Panc1 (cell line): ENCODE results near the gene NPAS1. TPM values are rescaled to one million over a fixed set of nuclear protein-coding genes. Genes with fewer than 3 reads are reported as not detected.
A peak's percentile ranks its signal among the peaks of the same experiment; 100 is the strongest.

ENCODE experiments used
- ATAC-seq: fragments of 200-7000 bp; cut with Tn5 transposase; 2 replicates; pipeline ENCODE4 v1.9.1; 2020; ENCODE audit warnings: mild to moderate bottlenecking, moderate library complexity
- BruUV-seq: library from RNA; stranded (reverse); fragments of 400-500 nt; replicated peaks from 2 replicates; lab custom pipeline; 2021; lab: Mats Ljungman, UMichigan
- CTCF ChIA-PET: fragments of 300-600 bp; sonication (Branson Sonifier 250); formaldehyde crosslinking; loops from one replicate; lab custom pipeline; 2022; ENCODE audit warnings: antibody characterized with exemption; lab: Charles Lee
- POLR2A ChIA-PET: fragments of 300-600 bp; sonication (Branson Sonifier 250); formaldehyde crosslinking; loops from one replicate; lab custom pipeline; 2022; ENCODE audit warnings: antibody characterized with exemption; lab: Charles Lee
- DNase-seq: peaks from one replicate; pipeline ENCODE4 v3.0.0-alpha.2; 2010; ENCODE audit warnings: low read depth, low spot score
- H3K27ac ChIP-seq: 2 replicates; pipeline ENCODE4 v1.5.1; 2011; ENCODE audit warnings: mild to moderate bottlenecking, low read length, inconsistent platforms
- H3K27me3 ChIP-seq: fragments of 200-500 bp; sonication (Bioruptor generic); 2 replicates; pipeline ENCODE4 v1.6.0; 2014; ENCODE audit warnings: low read length, inconsistent platforms; ENCODE audit not compliant: control insufficient read depth, insufficient read depth
- H3K36me3 ChIP-seq: fragments of 200-500 bp; sonication (Bioruptor generic); 2 replicates; pipeline ENCODE4 v1.5.1; 2014; ENCODE audit warnings: inconsistent platforms, mild to moderate bottlenecking, low read length, moderate library complexity; ENCODE audit not compliant: control insufficient read depth, insufficient read depth
- H3K4me1 ChIP-seq: 2 replicates; pipeline ENCODE4 v1.5.1; 2011; ENCODE audit warnings: inconsistent platforms, mild to moderate bottlenecking, low read length, moderate library complexity; ENCODE audit not compliant: control insufficient read depth, insufficient read depth
- H3K4me3 ChIP-seq, 2 experiments: 2 replicates each; pipeline ENCODE4 v1.5.1; 2011 to 2012; ENCODE audit warnings: low read depth in 2 of 2, low read length in 2 of 2, mild to moderate bottlenecking in 2 of 2, inconsistent platforms in 1 of 2, moderate library complexity in 1 of 2
- H3K9me3 ChIP-seq: fragments of 200-500 bp; sonication (Bioruptor generic); 2 replicates; pipeline ENCODE4 v1.5.1; 2014; ENCODE audit warnings: low read depth, mild to moderate bottlenecking, inconsistent platforms, low read length, moderate library complexity; ENCODE audit not compliant: control insufficient read depth, insufficient read depth
- POLR2AphosphoS5 ChIP-seq: IDR thresholded peaks from 2 replicates; pipeline ENCODE4 v1.6.1; 2012; ENCODE audit warnings: mild to moderate bottlenecking, low read depth, low read length, moderate library complexity
- SIN3A ChIP-seq: IDR thresholded peaks from 2 replicates; pipeline ENCODE4 v1.6.1; 2012; ENCODE audit warnings: low read depth, mild to moderate bottlenecking, low read length, moderate library complexity, borderline replicate concordance; ENCODE audit not compliant: insufficient read depth
- TCF7L2 ChIP-seq: IDR thresholded peaks from 2 replicates; pipeline ENCODE4 v1.6.1; 2011; ENCODE audit warnings: mild to moderate bottlenecking, low read depth, low read length, inconsistent platforms
- in situ Hi-C: cut with HindIII; loops from 2 replicates; pipeline ENCODE4 v1.10.0; 2016; ENCODE audit warnings: low sequenced_read_pairs, low pct_unique_long_range_greater_than_20kb
- intact Hi-C: fragments of 100-400 bp; cut with micrococcal nuclease; formaldehyde crosslinking; loops from one replicate; pipeline ENCODE4 v1.10.0; 2022; ENCODE audit not compliant: unreplicated experiment
- total RNA-seq: library from RNA; stranded (reverse); gene quantifications from one replicate; pipeline ENCODE4 v1.2.1, GENCODE V29; 2021; ENCODE audit not compliant: unreplicated experiment
- TF ChIP-seq, protein P1 (sequence below), 2 experiments: IDR thresholded peaks; 2 replicates each; pipeline ENCODE4 v1.6.1; 2011 to 2012; ENCODE audit warnings: low read depth in 2 of 2, control low read depth in 1 of 2, low read length in 1 of 2, mild to moderate bottlenecking in 1 of 2, moderate library complexity in 1 of 2; ENCODE audit not compliant: insufficient read depth in 1 of 2
- TF ChIP-seq, protein P2 (sequence below): fragments of 450-650 bp; IDR thresholded peaks from 2 replicates; pipeline ENCODE4 v1.5.1; 2017; ENCODE audit warnings: mild to moderate bottlenecking

NPAS1 gene
- total RNA-seq, 1 experiment from 2014 or later, result 3.6 TPM

DNA sequence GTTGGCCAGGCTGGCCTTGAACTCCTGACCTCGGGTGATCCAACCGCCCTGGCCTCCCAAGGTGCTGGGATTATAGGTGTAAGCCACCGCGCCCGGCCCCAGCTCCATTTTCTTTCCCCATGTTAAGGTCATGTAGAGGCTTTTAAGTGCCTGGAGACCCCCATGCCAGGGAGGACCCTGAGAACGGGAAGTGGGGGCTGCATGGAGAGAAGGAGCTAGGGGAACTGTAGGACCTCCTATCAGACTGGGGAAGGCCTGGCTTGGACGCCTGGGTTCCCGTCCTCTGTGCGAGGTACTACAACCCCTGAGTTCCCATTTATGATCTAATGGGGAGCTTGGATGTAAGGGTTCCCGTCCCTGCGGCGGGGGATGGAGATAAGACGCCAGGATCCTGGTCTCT, 714 bp upstream of the NPAS1 start:
- intact Hi-C loops (no loop called here), in situ Hi-C loops (no loop called here)
- ChIA-PET CTCF (no interaction called here), POLR2A (no interaction called here)
- no peak overlapping the region for H3K27ac ChIP-seq
- no TSS peak for BruUV-seq
- TF ChIP-seq POLR2AphosphoS5 (no peak), SIN3A (no peak), TCF7L2 (no peak)
- TF ChIP-seq, protein P1, sequence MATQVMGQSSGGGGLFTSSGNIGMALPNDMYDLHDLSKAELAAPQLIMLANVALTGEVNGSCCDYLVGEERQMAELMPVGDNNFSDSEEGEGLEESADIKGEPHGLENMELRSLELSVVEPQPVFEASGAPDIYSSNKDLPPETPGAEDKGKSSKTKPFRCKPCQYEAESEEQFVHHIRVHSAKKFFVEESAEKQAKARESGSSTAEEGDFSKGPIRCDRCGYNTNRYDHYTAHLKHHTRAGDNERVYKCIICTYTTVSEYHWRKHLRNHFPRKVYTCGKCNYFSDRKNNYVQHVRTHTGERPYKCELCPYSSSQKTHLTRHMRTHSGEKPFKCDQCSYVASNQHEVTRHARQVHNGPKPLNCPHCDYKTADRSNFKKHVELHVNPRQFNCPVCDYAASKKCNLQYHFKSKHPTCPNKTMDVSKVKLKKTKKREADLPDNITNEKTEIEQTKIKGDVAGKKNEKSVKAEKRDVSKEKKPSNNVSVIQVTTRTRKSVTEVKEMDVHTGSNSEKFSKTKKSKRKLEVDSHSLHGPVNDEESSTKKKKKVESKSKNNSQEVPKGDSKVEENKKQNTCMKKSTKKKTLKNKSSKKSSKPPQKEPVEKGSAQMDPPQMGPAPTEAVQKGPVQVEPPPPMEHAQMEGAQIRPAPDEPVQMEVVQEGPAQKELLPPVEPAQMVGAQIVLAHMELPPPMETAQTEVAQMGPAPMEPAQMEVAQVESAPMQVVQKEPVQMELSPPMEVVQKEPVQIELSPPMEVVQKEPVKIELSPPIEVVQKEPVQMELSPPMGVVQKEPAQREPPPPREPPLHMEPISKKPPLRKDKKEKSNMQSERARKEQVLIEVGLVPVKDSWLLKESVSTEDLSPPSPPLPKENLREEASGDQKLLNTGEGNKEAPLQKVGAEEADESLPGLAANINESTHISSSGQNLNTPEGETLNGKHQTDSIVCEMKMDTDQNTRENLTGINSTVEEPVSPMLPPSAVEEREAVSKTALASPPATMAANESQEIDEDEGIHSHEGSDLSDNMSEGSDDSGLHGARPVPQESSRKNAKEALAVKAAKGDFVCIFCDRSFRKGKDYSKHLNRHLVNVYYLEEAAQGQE (IDR thresholded peaks at IDR 0.05; ENCODE audit: insufficient read depth in 1 of 2, low read depth in 2 of 2, low read length in 1 of 2), result no peak
- TF ChIP-seq, protein P2, sequence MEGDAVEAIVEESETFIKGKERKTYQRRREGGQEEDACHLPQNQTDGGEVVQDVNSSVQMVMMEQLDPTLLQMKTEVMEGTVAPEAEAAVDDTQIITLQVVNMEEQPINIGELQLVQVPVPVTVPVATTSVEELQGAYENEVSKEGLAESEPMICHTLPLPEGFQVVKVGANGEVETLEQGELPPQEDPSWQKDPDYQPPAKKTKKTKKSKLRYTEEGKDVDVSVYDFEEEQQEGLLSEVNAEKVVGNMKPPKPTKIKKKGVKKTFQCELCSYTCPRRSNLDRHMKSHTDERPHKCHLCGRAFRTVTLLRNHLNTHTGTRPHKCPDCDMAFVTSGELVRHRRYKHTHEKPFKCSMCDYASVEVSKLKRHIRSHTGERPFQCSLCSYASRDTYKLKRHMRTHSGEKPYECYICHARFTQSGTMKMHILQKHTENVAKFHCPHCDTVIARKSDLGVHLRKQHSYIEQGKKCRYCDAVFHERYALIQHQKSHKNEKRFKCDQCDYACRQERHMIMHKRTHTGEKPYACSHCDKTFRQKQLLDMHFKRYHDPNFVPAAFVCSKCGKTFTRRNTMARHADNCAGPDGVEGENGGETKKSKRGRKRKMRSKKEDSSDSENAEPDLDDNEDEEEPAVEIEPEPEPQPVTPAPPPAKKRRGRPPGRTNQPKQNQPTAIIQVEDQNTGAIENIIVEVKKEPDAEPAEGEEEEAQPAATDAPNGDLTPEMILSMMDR, result no peak
- DNase-seq, result no peak
- no peaks in the 10 kb centered on the region for H3K27me3 ChIP-seq
- no peaks in the 10 kb centered on the region for H3K9me3 ChIP-seq
- peaks cover 8% of the 10 kb centered on the region for H3K4me1 ChIP-seq
- ATAC-seq, result no peak
- no peaks in the 10 kb centered on the region for H3K36me3 ChIP-seq
- H3K4me3 ChIP-seq, result peak overlapping the region in 1 of 2 experiments; percentile 33; a peak in 2 of 4 replicates

DNA sequence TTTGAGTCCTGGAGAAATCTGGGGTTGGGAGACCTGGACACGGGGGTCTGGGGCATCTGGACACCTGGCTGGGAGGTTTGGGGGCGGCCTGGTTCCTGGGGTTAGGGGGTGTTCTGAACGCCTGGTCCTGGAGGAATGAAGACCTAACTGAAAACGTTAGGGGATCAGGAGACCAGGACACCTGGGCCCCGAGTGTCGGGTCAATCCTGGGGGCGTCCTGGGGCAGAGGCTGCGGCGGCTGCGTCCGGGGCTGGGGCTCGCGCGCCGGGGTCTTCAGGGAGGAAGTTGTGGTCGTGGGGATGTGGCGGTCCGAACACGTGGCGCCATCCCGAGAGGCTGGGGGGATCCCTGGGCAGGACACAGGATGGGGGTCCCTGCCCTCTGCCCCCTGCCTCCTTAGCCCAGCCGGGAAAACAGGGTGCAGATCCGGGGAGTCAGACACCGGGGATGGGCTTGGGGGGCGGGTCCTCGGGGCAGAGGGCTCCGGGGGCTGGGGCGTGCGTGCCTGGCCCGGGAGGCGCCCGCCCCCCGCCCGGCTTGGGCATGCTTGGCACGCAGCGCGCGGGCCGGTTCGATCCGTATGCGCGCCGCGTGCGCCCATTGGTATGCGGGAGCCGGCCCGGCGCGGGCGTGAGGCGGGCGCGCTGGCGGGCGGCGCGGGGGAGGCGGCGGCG, 632 bp downstream of the NPAS1 start:
- intact Hi-C loops, result no loop called here
- DNase-seq (no peak), ATAC-seq (peak; percentile 42; the same call in 1 of the 2 replicates)
- CTCF ChIA-PET, result no interaction called here
- in situ Hi-C loops, result no loop called here
- H3K27me3 ChIP-seq, result no peaks in the 10 kb centered on the region
- H3K4me1 ChIP-seq, result peaks cover 8% of the 10 kb centered on the region
- H3K9me3 ChIP-seq, result no peaks in the 10 kb centered on the region
- TF ChIP-seq, protein P2, result no peak
- TF ChIP-seq POLR2AphosphoS5, result no peak
- TF ChIP-seq SIN3A, result no peak
- TF ChIP-seq, protein P1 (IDR thresholded peaks at IDR 0.05; ENCODE audit: insufficient read depth in 1 of 2, low read depth in 2 of 2, low read length in 1 of 2), result no peak
- no peak for TF ChIP-seq TCF7L2
- BruUV-seq, result no TSS peak
- POLR2A ChIA-PET, result no interaction called here
- H3K27ac ChIP-seq, result no peak overlapping the region
- H3K36me3 ChIP-seq, result no peaks in the 10 kb centered on the region
- H3K4me3 ChIP-seq, result peak overlapping the region; percentile 32 to 35; a peak in 3 of 4 replicates
